Immature natural killer cell (primary cell): ENCODE data around the gene C5AR1. TPM values are rescaled to one million over a fixed set of nuclear protein-coding genes. Genes with fewer than 3 reads are reported as not detected.

Experiments used
- DNase-seq, 3 donors: peaks; one replicate each; pipeline ENCODE4 v3.0.0; 2022; ENCODE audit warnings: mixed read lengths in 1 of 3
- H3K27ac Mint-ChIP-seq, 6 donors: one replicate each; pipeline ENCODE4 v1.8.0; 2020; ENCODE audit warnings: mixed read lengths in 6 of 6, mild to moderate bottlenecking in 5 of 6, inconsistent platforms in 4 of 6, moderate library complexity in 3 of 6
- H3K27me3 Mint-ChIP-seq, 3 donors: one replicate each; pipeline ENCODE4 v1.8.0; 2020 to 2021; ENCODE audit warnings: low read depth in 3 of 3, mild to moderate bottlenecking in 3 of 3, mixed read lengths in 3 of 3, moderate library complexity in 3 of 3, inconsistent platforms in 1 of 3
- H3K36me3 Mint-ChIP-seq, 3 donors: one replicate each; pipeline ENCODE4 v1.8.0; 2020; ENCODE audit warnings: mixed read lengths in 3 of 3, inconsistent platforms in 2 of 3, mild to moderate bottlenecking in 2 of 3
- H3K4me1 Mint-ChIP-seq, 2 donors: one replicate each; pipeline ENCODE4 v1.8.0; 2020; ENCODE audit warnings: inconsistent platforms in 2 of 2, mild to moderate bottlenecking in 2 of 2, mixed read lengths in 2 of 2, moderate library complexity in 1 of 2
- H3K4me3 Mint-ChIP-seq, 5 donors: one replicate each; pipeline ENCODE4 v1.8.0; 2020; ENCODE audit warnings: mild to moderate bottlenecking in 5 of 5, mixed read lengths in 5 of 5, inconsistent platforms in 3 of 5, moderate library complexity in 3 of 5
- H3K9me3 Mint-ChIP-seq, 6 donors: one replicate each; pipeline ENCODE4 v1.8.0; 2020; ENCODE audit warnings: mild to moderate bottlenecking in 6 of 6, mixed read lengths in 6 of 6, inconsistent platforms in 4 of 6, moderate library complexity in 3 of 6
- polyA plus RNA-seq, 3 donors: library from polyadenylated mRNA; unstranded; fragments of 300-500 nt; fragmentation: Illumina TruSeq; gene quantifications; one replicate each; pipeline ENCODE4 v1.2.3, GENCODE V29; 2021

The C5AR1 gene
- polyA plus RNA-seq, 3 donors from 2014 or later = 0.16 to 0.36 TPM; not detected in 1

DNA sequence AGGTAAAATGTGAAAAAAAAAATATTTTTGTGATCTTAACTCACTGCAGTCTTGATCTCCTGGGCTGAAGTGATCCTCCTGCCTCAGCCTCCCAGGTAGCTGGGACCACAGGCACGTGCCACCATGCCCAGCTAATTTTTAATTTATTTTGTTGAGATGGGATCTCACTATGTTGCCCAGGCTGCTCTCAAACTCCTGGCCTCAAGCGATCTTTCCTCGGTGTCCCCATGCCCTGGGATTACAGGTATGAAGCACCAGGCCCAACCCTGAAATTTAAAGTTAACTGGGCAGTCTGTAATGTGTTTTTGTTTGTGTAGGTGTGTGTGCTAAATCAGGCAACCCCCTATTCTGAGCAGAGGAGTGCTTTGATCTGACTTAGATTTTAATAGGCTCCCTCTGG, 3.4 kb upstream of the C5AR1 start:
- H3K4me1 Mint-ChIP-seq = peaks cover 11 to 12% of the 10 kb centered on the region in 2 donors
- H3K9me3 Mint-ChIP-seq = no peaks in the 10 kb centered on the region
- H3K36me3 Mint-ChIP-seq = peaks cover 0 to 4% (median 0%) of the 10 kb centered on the region in 3 donors
- peaks cover 10 to 15% (median 14%) of the 10 kb centered on the region in 3 donors for H3K27me3 Mint-ChIP-seq
- no peak overlapping the region for H3K27ac Mint-ChIP-seq
- H3K4me3 Mint-ChIP-seq = no peak overlapping the region
- DNase-seq = no peak

DNA sequence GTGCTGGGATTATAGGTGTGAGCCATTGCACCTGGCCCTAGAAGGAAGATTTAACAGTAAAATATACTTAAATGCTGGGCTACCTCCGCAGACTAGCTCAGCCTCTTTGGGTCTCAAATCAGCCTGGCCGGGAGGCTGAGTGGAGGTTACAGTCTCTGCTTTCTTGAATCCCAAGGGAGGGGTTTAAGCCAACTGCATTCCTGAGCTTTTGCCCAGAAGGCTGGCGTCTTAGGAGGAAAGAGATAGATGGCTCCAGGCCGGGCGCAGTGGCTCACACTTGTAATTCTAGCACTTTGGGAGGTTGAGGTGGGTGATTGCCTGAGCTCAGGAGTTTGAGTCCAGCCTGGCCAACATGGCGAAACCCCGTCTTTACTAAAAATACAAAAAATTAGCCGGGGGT, 623 bp upstream of the C5AR1 start:
- H3K36me3 Mint-ChIP-seq = peaks cover 0 to 4% (median 0%) of the 10 kb centered on the region in 3 donors
- peaks cover 7 to 9% of the 10 kb centered on the region in 2 donors for H3K4me1 Mint-ChIP-seq
- H3K27ac Mint-ChIP-seq = no peak overlapping the region
- H3K27me3 Mint-ChIP-seq = peaks cover 9 to 17% (median 14%) of the 10 kb centered on the region in 3 donors
- H3K4me3 Mint-ChIP-seq = no peak overlapping the region
- no peak for DNase-seq
- peaks cover 0 to 1% (median 0%) of the 10 kb centered on the region in 6 donors for H3K9me3 Mint-ChIP-seq

DNA sequence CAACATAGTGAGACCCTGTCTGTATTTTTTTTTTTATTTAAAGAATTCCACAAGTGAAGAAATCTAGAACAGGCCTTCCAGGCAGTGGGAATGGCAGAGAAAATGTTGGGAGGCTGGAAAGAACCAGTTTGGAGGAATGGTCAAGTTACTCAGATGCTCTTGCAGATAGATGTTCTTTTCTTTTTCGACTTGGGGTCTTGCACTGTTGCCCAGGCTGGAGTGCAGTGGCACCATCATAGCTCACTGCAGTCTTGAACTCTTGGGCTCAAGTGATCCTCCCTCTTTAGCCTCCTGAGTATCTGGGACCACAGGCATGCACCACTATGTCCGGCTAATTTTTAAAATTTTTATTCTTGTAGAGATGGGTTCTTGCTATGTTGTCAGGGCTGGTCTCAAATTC, 662 bp downstream of the C5AR1 start:
- Mint-ChIP-seq H3K9me3 (peaks cover 0 to 1% (median 0%) of the 10 kb centered on the region in 6 donors), H3K27me3 (peaks cover 9 to 17% (median 11%) of the 10 kb centered on the region in 3 donors), H3K36me3 (peaks cover 0 to 4% (median 0%) of the 10 kb centered on the region in 3 donors), H3K4me3 (no peak overlapping the region), H3K4me1 (peaks cover 2% of the 10 kb centered on the region in 2 donors), H3K27ac (no peak overlapping the region)
- DNase-seq = no peak

DNA sequence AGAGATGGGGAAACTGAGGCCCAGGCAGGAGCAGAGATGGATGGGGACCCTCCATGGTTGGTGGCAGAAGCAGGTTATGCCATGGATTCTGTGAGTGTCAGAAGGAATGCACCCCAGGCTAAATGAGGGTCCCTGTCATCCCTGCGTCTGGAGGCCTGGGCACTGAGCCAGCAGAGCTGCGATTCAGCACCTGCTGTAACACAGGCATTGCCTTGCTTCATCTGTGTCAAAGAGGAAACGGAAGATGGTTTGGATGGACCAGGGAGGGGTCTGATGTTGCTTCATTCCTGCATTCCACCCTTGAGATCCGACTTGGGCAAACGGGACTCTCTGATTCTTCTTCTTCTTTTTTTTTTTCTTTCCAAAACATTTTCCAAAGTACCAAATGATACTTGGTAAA, 1.2 kb downstream of the C5AR1 start:
- peaks cover 0 to 1% (median 0%) of the 10 kb centered on the region in 6 donors for H3K9me3 Mint-ChIP-seq
- peaks cover 0 to 4% (median 0%) of the 10 kb centered on the region in 3 donors for H3K36me3 Mint-ChIP-seq
- no peaks in the 10 kb centered on the region for H3K4me1 Mint-ChIP-seq
- no peak for DNase-seq
- H3K27me3 Mint-ChIP-seq = peaks cover 8 to 15% (median 9%) of the 10 kb centered on the region in 3 donors
- no peak overlapping the region for H3K27ac Mint-ChIP-seq
- no peak overlapping the region for H3K4me3 Mint-ChIP-seq

DNA sequence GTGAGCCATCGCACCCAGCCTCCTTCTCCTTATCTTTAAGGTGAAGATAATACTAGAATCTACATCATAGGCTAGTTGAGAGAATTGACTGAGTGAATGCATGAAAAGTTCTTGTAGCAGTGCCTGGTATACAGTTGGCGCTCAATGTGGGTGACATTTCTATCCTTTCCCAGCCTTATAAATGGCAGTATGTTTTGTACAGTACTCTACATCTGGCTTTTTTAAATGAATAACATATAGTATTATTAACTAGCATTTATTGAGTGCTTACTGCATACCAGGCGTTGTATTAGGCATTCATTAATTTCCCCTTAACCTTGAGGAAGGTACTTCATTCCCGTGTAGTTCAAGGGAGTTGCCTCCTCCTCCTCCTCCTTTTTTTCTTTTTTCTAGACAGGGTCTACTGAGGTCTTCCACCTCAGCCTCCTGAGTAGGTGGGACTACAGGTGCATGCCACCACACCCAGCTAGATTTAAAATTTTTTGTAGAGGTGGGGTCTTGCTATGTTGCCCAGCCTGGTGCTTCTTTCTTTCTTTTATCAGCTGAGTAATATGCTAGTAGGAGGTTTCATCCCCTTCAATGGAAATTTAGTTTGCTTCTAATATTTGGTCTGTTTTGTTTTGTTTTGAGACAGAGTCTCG, 2.8 kb downstream of the C5AR1 start:
- Mint-ChIP-seq H3K4me1 (no peaks in the 10 kb centered on the region), H3K9me3 (peaks cover 0 to 1% (median 0%) of the 10 kb centered on the region in 6 donors), H3K27me3 (peaks cover 5 to 19% (median 6%) of the 10 kb centered on the region in 3 donors), H3K4me3 (no peak overlapping the region), H3K36me3 (no peaks in the 10 kb centered on the region), H3K27ac (no peak overlapping the region)
- no peak for DNase-seq

DNA sequence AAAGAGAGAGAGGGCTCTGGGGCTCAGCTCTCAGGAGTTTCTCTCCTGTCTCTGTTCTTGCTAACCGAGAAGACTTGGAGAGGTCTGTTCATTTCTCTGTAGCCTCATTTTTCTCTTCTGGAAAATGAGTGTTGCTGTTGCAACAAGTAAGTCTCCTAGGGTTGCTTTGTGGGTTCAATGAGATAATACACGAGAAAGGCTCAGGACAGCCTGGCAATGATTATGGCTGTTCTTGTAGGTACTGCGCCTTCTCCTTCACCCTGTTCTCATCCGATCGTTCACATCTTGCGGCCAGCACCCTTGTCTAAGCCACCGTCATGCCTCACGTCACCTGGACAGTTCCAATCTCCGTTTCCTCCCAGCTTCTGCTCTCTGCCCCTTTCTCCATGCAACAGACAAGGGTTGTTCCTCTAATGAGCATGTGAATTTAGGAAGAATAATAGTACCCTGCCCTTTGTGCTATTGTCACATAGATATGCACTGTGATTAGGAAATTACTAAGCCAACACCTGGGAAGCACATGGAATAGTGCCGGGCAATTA, 4.2 kb downstream of the C5AR1 start:
- no peak overlapping the region for H3K4me3 Mint-ChIP-seq
- H3K27me3 Mint-ChIP-seq = peaks cover 2 to 19% (median 3%) of the 10 kb centered on the region in 3 donors
- DNase-seq = no peak
- no peaks in the 10 kb centered on the region for H3K36me3 Mint-ChIP-seq
- H3K9me3 Mint-ChIP-seq = peaks cover 0 to 1% (median 0%) of the 10 kb centered on the region in 6 donors
- H3K4me1 Mint-ChIP-seq = no peaks in the 10 kb centered on the region
- peak overlapping the region in 1 of 6 donors; percentile 23 for H3K27ac Mint-ChIP-seq

DNA sequence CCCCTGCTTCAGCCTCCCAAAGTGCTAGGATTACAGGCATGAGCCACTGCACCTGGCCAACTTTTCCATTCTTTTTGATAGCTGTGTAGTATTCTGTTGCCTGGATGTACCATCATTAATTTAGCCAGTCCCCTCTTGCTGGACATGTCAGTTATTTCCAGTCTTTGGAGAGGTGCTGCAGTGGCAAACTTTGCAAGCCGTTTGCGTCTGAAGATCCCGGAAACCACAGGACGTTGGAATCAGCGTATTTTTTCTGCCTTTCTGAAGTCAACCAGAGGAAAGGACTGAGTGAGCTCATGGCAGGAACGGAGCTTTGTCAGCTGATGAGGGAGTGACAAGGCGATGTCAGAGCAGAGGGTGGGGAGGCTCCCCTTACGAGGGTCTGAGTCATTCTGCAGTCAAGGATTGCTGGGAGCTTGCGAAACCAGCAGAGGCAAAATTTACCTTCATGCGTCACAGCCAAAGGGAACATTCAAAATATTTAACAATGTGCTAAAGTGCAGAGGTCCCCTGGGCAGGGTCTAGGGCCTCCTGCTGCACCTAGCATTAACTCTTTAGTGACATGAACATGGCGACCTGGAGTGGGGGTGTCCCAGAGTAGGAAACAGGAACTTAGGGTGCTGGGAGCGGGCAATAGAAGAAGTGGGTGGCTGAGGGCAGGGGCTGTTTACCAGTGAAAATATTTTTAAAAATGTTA, 5.6 kb downstream of the C5AR1 start:
- no peak overlapping the region for H3K4me3 Mint-ChIP-seq
- H3K27ac Mint-ChIP-seq = no peak overlapping the region
- DNase-seq = no peak
- peaks cover 0 to 1% (median 0%) of the 10 kb centered on the region in 6 donors for H3K9me3 Mint-ChIP-seq
- H3K4me1 Mint-ChIP-seq = no peaks in the 10 kb centered on the region
- peaks cover 3 to 16% (median 3%) of the 10 kb centered on the region in 3 donors for H3K27me3 Mint-ChIP-seq
- no peaks in the 10 kb centered on the region for H3K36me3 Mint-ChIP-seq

DNA sequence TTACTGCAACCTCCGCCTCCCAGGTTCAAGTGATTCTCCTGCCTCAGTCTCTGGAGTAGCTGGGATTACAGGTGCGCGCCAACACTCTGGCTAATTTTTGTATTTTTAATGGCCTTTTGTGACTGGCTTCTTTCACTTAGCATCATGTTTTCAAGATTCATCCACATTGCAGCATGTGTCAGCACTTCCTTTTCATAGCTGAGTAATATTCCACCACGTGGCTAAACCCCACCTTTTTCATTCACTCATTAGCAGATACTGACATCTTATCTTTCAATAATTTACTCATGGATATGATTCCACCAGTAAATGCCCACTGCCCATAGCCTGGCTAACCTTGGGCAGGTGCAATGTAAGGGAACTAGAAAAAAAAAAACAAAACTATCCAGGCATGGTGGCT, 6.9 kb downstream of the C5AR1 start:
- DNase-seq = no peak
- H3K27me3 Mint-ChIP-seq = peaks cover 4 to 14% (median 7%) of the 10 kb centered on the region in 3 donors
- H3K4me3 Mint-ChIP-seq = no peak overlapping the region
- H3K27ac Mint-ChIP-seq = no peak overlapping the region
- peaks cover 0 to 1% (median 0%) of the 10 kb centered on the region in 6 donors for H3K9me3 Mint-ChIP-seq
- no peaks in the 10 kb centered on the region for H3K4me1 Mint-ChIP-seq
- H3K36me3 Mint-ChIP-seq = no peaks in the 10 kb centered on the region

DNA sequence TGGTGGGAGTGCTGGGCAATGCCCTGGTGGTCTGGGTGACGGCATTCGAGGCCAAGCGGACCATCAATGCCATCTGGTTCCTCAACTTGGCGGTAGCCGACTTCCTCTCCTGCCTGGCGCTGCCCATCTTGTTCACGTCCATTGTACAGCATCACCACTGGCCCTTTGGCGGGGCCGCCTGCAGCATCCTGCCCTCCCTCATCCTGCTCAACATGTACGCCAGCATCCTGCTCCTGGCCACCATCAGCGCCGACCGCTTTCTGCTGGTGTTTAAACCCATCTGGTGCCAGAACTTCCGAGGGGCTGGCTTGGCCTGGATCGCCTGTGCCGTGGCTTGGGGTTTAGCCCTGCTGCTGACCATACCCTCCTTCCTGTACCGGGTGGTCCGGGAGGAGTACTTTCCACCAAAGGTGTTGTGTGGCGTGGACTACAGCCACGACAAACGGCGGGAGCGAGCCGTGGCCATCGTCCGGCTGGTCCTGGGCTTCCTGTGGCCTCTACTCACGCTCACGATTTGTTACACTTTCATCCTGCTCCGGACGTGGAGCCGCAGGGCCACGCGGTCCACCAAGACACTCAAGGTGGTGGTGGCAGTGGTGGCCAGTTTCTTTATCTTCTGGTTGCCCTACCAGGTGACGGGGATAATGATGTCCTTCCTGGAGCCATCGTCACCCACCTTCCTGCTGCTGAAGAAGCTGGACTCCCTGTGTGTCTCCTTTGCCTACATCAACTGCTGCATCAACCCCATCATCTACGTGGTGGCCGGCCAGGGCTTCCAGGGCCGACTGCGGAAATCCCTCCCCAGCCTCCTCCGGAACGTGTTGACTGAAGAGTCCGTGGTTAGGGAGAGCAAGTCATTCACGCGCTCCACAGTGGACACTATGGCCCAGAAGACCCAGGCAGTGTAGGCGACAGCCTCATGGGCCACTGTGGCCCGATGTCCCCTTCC, 10.5 kb downstream of the C5AR1 start:
- Mint-ChIP-seq H3K27ac (no peak overlapping the region), H3K4me3 (no peak overlapping the region), H3K9me3 (peaks cover 0 to 2% (median 0%) of the 10 kb centered on the region in 6 donors), H3K27me3 (peaks cover 6 to 15% (median 10%) of the 10 kb centered on the region in 3 donors), H3K4me1 (no peaks in the 10 kb centered on the region), H3K36me3 (no peaks in the 10 kb centered on the region)
- no peak for DNase-seq

DNA sequence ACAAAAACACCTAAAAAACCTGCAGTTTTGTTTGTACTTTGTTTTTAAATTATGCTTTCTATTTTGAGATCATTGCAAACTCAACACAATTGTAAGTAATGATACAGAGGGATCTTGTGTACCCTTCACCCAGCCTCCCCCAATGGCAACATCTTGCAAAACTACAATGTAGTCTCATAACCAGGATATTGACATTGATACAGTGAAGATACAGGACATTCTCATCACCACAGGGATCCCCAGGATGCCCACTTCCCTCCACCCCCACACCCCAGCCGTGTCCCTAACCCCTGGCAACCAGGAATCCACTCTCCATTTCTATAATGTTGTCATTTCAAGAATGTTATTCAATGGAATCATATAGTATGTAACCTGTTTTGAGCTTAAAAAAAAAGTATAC, 12.0 kb downstream of the C5AR1 start:
- H3K4me1 Mint-ChIP-seq = no peaks in the 10 kb centered on the region
- DNase-seq = no peak
- H3K4me3 Mint-ChIP-seq = no peak overlapping the region
- H3K27me3 Mint-ChIP-seq = peaks cover 6 to 15% (median 10%) of the 10 kb centered on the region in 3 donors
- no peaks in the 10 kb centered on the region for H3K36me3 Mint-ChIP-seq
- H3K27ac Mint-ChIP-seq = no peak overlapping the region
- peaks cover 0 to 2% (median 0%) of the 10 kb centered on the region in 6 donors for H3K9me3 Mint-ChIP-seq

DNA sequence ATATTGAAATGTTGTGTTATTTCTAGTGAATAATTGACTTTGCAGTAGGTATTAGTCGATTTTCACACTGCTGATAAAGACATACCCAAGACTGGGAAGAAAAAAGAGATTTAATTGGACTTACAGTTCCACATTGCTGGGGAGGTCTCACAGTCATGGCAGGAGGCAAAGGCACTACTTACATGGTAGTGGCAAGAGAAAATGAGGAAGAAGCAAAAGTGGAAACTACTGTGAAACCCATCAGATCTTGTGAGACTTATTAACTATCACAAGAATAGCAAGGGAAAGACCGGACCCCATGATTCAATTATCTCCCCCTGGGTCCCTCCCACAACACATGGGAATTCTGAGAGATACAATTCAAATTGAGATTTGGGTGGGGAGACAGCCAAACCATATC, 12.4 kb downstream of the C5AR1 start:
- Mint-ChIP-seq H3K27ac (no peak overlapping the region), H3K4me1 (no peaks in the 10 kb centered on the region), H3K9me3 (peaks cover 0 to 2% (median 0%) of the 10 kb centered on the region in 6 donors), H3K4me3 (no peak overlapping the region), H3K36me3 (no peaks in the 10 kb centered on the region), H3K27me3 (peaks cover 6 to 11% (median 10%) of the 10 kb centered on the region in 3 donors)
- no peak for DNase-seq

DNA sequence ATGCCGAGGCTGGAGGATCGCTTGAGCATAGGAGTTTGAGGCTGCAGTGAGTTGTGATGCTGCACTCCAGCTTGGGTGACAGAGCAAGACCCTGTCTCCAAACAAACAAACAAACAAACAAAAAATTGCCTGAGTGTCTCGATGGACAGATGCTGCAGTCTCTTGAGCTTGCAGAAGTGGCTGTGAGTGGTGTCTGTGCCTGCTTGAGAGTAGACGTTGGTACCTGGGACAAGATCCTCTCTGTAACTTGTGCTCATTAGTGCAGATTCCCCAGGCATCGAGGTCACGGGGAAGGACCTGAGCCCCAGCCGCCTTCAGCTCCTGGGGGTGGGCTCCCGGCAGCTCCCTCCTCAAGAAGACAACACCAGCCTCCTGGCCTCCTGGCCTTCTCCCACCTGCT, 13.7 kb downstream of the C5AR1 start:
- Mint-ChIP-seq H3K4me1 (no peaks in the 10 kb centered on the region), H3K4me3 (no peak overlapping the region), H3K36me3 (no peaks in the 10 kb centered on the region), H3K27ac (no peak overlapping the region), H3K9me3 (peaks cover 0 to 2% (median 0%) of the 10 kb centered on the region in 6 donors), H3K27me3 (peaks cover 7 to 14% (median 10%) of the 10 kb centered on the region in 3 donors)
- no peak for DNase-seq

DNA sequence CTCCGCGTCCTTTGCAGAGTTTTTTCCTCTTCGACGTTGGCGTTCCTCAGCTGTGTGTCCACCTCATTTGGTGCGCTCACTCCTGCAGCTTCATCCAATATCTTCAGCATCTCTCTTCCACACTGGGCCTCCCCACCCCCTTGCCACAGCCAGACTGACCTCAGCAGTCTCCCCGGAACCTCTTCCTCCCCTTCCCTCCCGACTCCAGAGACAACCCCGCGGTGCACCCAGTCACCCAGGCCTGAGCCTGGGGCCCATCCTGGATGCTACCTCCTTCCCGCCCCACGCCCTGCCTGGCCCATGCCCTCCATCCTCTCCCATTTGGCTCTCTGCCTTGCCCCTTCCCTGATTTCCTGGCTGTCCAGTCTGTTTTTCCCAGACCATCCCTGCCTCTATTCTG, 14.2 kb downstream of the C5AR1 start:
- Mint-ChIP-seq H3K4me3 (no peak overlapping the region), H3K27ac (no peak overlapping the region), H3K9me3 (peaks cover 0 to 2% (median 0%) of the 10 kb centered on the region in 6 donors), H3K36me3 (no peaks in the 10 kb centered on the region), H3K27me3 (peaks cover 7 to 17% (median 12%) of the 10 kb centered on the region in 3 donors), H3K4me1 (no peaks in the 10 kb centered on the region)
- DNase-seq = no peak
